NCI-H524 treated with DMSO at 0.1 percent for 48 hours (cell line): ENCODE measurements around the gene RNF225.
"Not testable (repeated sequence)": the region's sequence is repeated elsewhere in the genome, so short reads cannot be mapped to it uniquely, and the experiment has no call there.

Experiments used
- DNase-seq: peaks from one replicate; lab custom pipeline; 2025; lab: John Stamatoyannopoulos, UW

The RNF225 gene

DNA sequence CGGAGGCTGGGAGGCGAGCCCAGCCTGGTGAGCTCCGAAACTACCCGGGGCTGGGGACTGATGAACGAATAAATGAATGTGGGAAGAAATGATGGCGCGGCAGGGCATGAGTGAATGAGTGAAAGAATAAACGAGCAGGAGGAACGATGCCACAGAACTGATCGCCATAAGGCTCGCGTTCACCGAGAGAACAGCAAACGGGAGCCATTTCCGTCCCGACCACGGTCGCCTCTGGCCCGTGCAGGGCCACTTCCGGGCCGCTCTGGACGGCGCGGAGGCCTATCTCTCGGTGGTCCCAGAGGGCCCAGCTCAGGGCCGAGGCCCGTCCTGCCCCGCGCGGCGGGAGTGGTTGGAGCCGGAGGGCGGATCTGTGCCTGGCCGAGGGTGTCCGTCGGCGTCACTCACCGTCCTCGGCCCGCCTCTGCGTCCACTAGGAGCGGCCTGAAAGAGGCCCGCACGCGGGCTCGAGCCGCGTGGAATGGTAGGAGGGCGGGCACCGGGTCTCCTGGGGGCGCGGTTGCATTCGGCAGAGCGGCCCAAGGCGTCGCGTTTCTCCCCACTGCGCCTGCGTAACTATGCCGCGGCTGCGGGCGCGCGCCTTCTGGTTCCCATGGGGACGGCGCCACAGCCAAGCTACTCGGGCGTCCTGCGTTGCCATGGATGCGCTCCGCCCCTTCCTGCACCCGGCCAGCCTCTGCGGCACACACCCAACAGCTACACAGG lies 33.0 kb upstream of the RNF225 start, which contains the start of gene ZNF497:
ZNF497 (minus strand) TSS at position 480 of the 723 bp plus-strand sequence. CDS start 5,116 bp downstream, outside the sequence.
- peak; percentile 59 for DNase-seq

DNA sequence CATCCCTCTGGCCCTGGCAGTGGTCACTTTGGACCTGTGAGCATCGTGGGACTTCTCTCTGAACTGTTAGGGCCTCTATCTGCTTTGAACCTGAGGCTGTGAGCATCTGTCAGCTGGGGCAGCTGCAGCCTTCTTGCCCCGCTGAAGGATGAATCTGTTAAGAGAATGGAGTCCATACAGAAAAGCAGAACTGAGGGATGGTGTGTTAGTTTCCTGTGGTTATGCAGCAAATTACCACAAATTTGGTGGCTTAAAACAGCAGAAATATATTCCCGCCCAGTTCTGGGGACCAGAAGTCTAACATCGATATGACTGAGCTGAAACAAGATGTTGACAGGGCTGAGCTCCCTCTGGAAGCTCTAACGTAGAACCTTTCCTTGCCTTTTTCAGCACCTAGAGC lies 31.3 kb upstream of the RNF225 start:
- no peak for DNase-seq

DNA sequence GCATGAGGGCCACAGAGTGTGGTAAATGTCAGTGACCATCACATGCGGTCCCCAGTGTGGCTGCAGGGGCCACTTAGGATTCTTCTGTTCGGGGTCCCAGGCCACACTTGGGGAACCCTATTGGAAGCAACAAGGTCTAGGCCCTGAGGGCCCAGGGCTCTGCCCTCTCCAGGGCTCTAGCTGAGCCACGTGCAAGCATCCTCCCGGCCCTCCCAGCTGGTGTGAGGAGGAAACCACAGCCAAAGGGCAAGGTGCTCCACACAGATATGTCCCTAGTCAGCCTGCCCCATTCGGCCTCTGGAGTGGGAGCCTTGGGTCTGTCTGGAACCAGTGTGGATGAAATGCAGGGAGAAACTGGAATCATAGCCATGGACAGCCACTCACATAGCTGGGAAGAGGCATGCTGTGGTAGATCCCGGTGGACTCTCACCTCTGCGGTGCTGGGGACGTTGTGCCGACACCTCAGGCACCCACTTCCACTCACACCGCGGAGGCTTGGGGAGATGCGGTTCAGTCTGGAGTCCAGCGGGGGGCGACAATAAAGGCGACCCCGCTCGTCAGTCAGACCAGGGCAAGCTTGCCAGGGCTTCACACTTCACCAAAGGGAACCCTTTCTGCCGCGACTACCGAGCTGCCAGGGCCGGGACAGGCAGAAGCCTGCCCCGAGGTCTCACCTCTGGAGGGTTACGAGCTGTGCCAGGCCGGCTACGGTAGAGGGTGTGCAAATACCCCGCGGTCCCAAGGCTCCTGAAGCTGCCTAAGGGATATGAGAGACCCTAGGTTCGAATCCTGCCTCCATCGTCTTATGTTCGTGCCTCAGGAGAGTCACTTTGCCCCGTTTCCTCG lies 28.6 kb upstream of the RNF225 start:
- no peak for DNase-seq

DNA sequence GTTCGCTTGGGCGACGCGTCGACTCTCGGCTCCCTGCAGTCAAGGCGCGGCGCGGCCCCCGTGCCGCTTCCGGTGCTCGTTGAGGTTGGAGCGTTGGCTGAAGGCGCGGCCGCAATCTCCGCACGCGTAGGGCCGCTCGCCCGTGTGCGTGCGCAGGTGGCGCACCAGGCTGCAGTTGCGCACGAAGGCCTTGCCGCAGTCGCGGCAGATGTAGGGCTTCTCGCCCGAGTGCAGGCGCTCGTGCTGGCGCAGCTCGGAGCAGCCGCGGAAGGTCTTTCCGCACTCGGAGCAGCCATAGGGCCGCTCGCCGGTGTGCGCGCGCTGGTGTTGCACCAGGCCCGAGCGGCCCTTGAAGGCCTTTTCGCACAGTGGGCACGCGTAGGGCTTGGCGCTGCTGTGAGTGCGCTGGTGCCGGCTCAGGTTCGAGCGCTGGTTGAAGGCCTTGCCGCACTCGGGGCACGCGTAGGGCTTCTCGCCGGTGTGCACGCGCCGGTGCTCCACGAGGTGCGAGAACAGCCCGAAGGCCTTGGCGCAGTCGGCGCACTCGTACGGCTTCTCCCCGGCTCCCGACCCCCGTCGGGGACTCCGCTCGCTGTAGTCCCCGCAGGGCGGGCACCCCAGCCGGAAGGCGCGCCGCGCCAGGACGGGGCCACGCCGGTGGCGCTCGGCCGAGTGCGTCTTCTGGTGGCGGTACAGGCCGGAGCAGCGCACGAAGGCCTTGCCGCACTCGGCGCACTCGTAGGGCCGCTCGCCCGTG lies 27.6 kb upstream of the RNF225 start:
- no peak for DNase-seq

DNA sequence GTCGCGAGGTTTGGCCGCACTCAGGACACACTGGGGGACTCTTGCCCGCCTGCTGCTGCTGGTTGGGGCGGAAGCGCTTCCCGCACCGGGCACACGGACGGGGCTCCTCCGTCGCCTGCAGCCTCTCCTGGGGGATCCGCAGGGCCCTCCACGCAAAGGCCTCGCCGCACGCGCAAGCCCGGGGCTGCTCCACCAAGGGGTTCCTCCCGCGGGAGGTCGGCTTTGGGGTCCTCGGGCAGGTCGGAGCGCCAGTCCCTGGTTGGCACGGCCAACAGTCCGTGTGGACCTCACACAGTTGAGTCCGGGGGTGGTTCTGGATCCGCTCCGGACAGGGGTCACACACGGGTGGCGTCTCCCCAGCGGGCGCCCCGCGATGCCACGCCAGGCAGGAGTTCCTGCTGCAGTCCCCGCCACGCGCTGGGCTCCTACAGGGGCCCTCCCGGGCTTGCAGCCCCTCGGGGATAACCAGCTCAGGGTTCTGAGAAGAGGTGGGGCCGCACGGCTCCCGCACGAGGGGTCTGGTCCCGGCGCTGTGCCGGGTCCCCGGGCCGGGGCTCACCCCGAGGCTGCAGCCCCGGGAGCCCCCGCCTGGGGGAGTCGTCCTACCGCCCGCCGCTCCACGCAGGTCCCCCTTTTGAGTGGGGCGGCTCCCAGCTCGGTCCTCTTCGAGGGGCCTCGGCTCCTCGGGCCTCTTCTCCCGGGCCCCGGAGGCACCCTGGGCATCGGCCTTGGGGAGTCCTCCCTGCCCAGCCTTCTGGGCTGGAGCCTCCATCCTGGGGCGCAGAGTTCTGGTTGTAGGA lies 26.7 kb upstream of the RNF225 start:
- DNase-seq, result no peak

DNA sequence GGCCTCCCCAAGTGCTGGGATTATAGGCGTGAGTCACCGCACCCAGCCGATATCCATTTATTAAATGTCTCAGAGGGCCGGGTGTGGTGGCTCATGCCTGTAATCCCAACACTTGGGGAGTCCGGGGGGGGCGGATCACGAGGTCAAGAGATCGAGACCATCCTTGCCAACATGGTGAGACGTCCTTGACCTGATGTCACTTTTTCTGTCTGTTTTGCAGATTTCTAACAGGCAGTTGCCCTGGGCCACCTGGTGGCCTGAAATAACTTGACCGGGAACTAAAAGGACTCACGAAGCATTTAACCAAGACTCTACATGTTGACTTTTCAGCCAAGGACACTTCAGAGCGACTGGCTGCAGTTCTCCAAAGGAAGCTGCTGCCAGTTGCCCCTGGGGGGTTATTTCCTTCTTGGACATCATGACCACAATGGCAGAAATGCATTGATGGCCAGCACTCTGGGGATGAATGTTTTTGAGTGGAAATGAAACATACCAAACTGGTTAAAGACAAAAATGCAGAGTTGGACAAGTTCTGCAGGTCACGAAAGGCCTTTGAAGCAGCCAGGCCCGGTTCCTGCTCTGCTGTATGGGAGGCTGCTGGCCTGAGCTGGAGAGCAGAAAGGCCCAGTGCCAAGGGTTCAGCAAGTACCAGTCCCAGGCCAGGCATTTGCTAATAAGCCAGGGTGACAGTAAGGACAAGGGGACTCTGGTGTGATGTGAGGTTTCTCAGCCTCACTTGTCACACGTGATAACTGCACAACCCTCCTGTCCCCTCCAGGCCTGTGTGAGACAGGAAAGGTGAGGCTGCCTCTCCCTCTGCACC lies 22.9 kb upstream of the RNF225 start:
- DNase-seq, result no peak

DNA sequence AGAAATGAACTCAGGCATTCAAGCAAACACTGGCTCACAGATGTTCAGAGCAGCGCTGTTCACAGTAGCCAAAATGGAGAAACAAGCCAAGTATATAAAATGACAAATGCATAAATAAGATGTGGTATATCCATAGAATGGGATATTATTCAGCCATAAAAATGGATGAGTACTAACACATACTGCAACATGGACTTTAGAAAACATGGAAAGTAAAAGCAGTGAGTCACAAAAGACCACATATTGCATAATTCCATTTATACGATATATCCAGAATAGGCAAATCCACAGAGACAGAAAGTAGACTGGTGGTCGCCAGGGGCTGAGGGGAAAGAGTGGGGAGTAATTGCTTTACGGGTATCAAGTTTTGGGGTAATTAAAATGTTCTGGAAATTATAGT lies 21.3 kb upstream of the RNF225 start:
- DNase-seq, result no peak

GRCh38 chr19:58376724-58377123 lies 18.7 kb upstream of the RNF225 start:
- DNase-seq, result not testable (repeated sequence)

GRCh38 chr19:58379246-58379645 lies 16.2 kb upstream of the RNF225 start:
- no peak for DNase-seq

DNA sequence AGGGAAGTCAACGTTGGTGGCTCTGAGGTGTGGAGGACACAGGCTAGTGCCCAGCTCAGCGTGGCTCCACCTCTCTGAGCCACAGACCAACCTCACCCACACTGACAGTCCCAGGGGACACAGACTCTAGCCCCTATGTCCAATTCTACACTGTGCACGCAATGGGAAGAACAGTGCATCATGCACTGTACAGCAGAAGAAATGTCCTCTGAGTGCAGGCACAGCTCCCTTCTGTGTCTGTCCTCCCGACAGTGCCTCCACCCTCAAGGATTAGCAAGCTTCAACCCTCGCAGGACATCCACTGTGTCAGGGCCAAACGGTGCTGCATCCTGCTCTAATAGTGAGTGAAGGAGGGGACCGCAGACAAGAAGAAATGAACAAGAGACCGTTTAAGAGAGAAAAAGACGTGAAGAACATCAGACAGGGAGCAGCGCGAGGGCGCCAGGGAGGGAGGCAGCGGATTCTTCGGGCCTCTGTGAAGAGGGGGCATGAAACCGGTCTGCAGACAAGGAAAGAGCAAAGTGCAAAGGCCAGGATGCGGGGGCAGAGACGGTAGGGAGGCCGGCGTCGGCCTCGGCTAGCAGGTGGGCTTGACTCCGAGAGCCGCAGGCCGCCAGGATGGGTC lies 15.3 kb upstream of the RNF225 start:
- DNase-seq, result no peak

DNA sequence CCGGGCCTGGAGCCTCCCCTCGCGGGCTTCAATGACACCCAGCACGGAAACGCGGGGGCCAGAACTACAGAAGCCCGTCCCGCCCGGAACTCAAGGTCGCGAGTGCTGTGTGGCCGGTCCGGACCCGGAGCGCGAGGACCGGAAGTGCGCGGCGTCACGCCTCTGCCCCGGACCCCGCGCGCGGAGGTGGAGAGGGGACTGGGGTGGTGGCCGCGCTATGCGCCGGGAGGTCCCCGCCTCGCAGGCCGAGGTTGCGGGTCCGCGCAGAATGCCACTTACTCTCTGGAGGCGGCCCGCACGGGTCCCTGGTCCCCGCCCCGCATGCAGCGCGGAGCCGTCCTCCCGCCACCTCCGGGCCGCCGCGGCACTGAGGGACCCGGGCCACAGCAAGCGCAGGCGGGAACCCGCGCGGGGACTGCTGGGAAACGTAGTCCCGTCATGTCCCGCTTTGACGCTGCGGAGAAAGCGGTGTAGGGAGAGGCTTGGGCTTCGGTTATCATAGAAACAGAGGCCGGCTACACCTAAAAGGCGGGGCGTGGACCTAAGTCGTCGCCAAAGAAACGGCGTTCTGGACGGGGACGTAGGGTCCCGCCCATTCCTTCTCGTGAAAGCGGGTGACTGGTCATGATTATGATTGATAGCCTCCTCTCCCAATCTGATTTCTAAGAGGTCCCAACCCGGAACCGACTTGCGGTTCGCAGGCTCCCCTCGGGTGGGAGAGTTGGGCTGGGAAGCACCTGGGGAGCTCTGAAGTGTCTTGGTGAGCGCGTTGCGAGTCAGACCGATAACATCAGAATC lies 14.6 kb upstream of the RNF225 start, which contains the start of gene ZNF837:
ZNF837 (minus strand) TSS at position 369 of the 798 bp plus-strand sequence. CDS start 11,698 bp downstream, outside the sequence.
- DNase-seq, result peak; percentile 99

GRCh38 chr19:58381460-58382212 lies 13.8 kb upstream of the RNF225 start:
- no peak for DNase-seq

GRCh38 chr19:58382997-58383603 lies 12.4 kb upstream of the RNF225 start:
- no peak for DNase-seq

- DNase-seq, result no peak
These were observed 10.1 kb upstream of the RNF225 start for GRCh38 chr19:58385313-58385890.

GRCh38 chr19:58385891-58386575 lies 9.4 kb upstream of the RNF225 start:
- DNase-seq, result no peak

GRCh38 chr19:58386576-58387337 lies 8.7 kb upstream of the RNF225 start, which contains the start of gene RPS5:
RPS5 (plus strand) TSS chr19:58387269; CDS start chr19:58388138, 869 bp downstream.
- DNase-seq, result peak; percentile 94
